ENCODE results near the gene COL4A2. TPM values are rescaled to one million over a fixed set of nuclear protein-coding genes. Genes with fewer than 3 reads are reported as not detected.
A peak's percentile ranks its signal among the peaks of the same experiment; 100 is the strongest.
"Not testable (repeated sequence)": the region's sequence is repeated elsewhere in the genome, so short reads cannot be mapped to it uniquely, and the experiment has no call there.

The COL4A2 gene
- total and polyA plus RNA-seq, 4 donors = 8.0 to 45.2 (median 40.3) TPM

DNA sequence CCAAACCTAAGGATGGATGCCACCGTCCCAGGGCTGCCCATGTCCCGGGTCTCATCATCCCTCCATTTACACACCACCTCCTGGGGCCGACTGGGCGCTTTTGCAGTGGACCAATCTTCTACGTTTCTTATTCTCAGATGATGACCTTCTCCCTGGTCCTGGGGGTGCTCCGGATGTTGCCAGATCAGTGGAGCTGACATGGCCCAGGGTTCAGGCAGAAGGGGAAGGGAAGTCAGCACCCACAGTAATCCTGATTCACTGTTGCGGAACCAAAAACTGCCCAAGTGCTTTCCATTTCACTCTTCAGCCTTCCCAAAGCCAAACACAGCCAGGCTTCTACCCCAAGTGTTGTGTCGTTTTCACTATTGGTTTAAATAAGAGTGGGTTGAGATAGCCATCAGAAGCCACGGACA is 224.6 kb downstream of the COL4A2 start:
- peaks cover 23 to 61% (median 45%) of the 10 kb centered on the region in 4 donors for H3K4me1 ChIP-seq (ENCODE audit: control insufficient read depth in 4 of 4, insufficient read depth in 4 of 4, low read length in 3 of 4)
- peaks cover 0 to 6% (median 1%) of the 10 kb centered on the region in 4 donors for H3K36me3 ChIP-seq (ENCODE audit: control insufficient read depth in 4 of 4, insufficient read depth in 3 of 4, low read depth in 1 of 4, low read length in 3 of 4)
- H3K27me3 ChIP-seq (ENCODE audit: control insufficient read depth in 4 of 4, insufficient read depth in 4 of 4, low read length in 3 of 4) = no peaks in the 10 kb centered on the region
- no peak for TF ChIP-seq YY1 (IDR thresholded peaks at IDR 0.05)
- TF ChIP-seq RXRA (IDR thresholded peaks at IDR 0.05) = peak in 1 of 2 donors; percentile 23
- TF ChIP-seq, protein P1, sequence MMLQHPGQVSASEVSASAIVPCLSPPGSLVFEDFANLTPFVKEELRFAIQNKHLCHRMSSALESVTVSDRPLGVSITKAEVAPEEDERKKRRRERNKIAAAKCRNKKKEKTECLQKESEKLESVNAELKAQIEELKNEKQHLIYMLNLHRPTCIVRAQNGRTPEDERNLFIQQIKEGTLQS (IDR thresholded peaks at IDR 0.05) = no peak
- TF ChIP-seq NR2F2 (IDR thresholded peaks at IDR 0.05) = no peak
- no peak for TF ChIP-seq GABPA (IDR thresholded peaks at IDR 0.05 in 1 of 2, conservative IDR thresholded peaks at IDR 0.05 in 1 of 2)
- no peak overlapping the region for H3K4me3 ChIP-seq (ENCODE audit: low read depth in 1 of 3, low read length in 3 of 3)
- 80% methylated on average over 9 of the region's 9 CpGs for WGBS
- no peaks in the 10 kb centered on the region for H3K9me3 ChIP-seq (ENCODE audit: control insufficient read depth in 4 of 4, low read length in 3 of 4)
- peak overlapping the region; percentile 22 to 60 for H3K27ac ChIP-seq (ENCODE audit: low read depth in 1 of 2, low read length in 2 of 2)
- DNase-seq (ENCODE audit: low spot score) = no peak
- no peak overlapping the region for H3K9ac ChIP-seq (ENCODE audit: low read depth in 1 of 2, low read length in 2 of 2)

DNA sequence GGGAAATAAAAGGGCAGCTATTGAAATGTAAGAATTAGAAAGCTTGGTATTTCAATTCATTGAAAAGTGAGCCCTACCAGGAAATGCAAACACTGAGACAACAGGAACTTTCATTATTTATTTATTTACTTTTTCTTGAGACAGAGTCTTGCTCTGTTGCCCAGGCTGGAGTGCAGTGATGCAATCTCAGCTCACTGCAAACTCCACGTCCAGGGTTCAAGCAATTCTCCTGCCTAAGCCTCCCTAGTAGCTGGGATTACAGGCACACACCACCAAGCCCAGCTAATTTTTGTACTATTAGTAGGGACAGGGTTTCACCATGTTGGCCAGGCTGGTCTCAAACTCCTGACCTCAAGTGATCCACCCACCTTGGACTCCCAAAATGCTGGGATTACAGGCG is 225.2 kb downstream of the COL4A2 start:
- Histone ChIP-seq H3K4me1 (ENCODE audit: control insufficient read depth in 4 of 4, insufficient read depth in 4 of 4, low read length in 3 of 4) (peaks cover 18 to 55% (median 40%) of the 10 kb centered on the region in 4 donors), H3K27ac (ENCODE audit: low read depth in 1 of 2, low read length in 2 of 2) (peak overlapping the region; percentile 22 to 60)
- not testable (repeated sequence) for DNase-seq (ENCODE audit: low spot score); H3K9ac ChIP-seq (ENCODE audit: low read depth in 1 of 2, low read length in 2 of 2); H3K36me3 ChIP-seq (ENCODE audit: control insufficient read depth in 4 of 4, insufficient read depth in 3 of 4, low read depth in 1 of 4, low read length in 3 of 4); H3K9me3 ChIP-seq (ENCODE audit: control insufficient read depth in 4 of 4, low read length in 3 of 4); H3K27me3 ChIP-seq (ENCODE audit: control insufficient read depth in 4 of 4, insufficient read depth in 4 of 4, low read length in 3 of 4); H3K4me3 ChIP-seq (ENCODE audit: low read depth in 1 of 3, low read length in 3 of 3)
- WGBS = 52% methylated on average over 2 of the region's 2 CpGs

DNA sequence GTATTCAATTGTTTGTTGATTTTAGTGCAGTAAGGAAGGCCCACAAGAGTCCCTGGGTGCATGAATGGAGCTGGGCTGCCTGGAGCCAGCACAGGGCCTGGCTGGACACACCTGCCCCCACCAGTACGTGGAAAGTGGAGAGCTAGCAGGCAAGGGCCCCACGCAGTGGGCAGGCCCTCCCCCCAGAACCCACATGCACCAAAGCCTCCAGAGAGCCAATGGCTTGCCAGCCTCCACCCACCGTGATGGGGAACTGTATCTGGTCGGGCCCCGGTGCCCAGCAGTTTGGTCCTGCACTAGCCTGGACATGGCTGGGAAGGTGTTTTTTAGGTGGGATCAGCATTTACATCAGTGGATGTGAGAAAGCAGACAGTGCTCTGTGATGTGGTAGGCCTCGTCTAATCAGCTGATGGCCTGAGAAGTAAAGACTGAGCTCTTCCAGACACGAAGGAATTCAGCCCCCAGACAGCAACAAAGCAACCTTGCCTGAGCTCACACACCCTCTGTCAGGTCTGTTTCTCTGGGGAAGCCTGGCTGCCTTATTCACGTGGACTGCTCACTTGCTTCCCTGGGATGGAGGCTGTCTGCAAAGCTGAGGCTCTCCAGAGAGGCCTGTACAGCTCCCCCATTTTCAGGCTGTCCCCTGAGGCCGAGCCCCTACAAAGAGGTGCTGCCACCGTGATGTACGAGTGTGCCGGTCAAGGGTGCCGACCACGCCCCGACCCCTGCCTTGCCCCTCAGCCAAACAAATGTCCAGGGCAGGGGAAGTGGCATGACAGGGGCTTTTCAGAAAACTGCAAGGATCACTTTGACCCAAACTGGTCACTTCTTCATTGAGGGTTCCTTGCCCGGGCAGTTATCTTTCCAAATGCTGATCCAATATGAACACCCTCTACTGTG is 226.9 kb downstream of the COL4A2 start:
- Histone ChIP-seq H3K9me3 (ENCODE audit: control insufficient read depth in 4 of 4, low read length in 3 of 4) (no peaks in the 10 kb centered on the region), H3K27me3 (ENCODE audit: control insufficient read depth in 4 of 4, insufficient read depth in 4 of 4, low read length in 3 of 4) (no peaks in the 10 kb centered on the region), H3K36me3 (ENCODE audit: control insufficient read depth in 4 of 4, insufficient read depth in 3 of 4, low read depth in 1 of 4, low read length in 3 of 4) (peaks cover 0 to 6% (median 1%) of the 10 kb centered on the region in 4 donors), H3K27ac (ENCODE audit: low read depth in 1 of 2, low read length in 2 of 2) (peak overlapping the region; percentile 26 to 33), H3K4me3 (ENCODE audit: low read depth in 1 of 3, low read length in 3 of 3) (no peak overlapping the region), H3K4me1 (ENCODE audit: control insufficient read depth in 4 of 4, insufficient read depth in 4 of 4, low read length in 3 of 4) (peaks cover 13 to 42% (median 26%) of the 10 kb centered on the region in 4 donors), H3K9ac (ENCODE audit: low read depth in 1 of 2, low read length in 2 of 2) (no peak overlapping the region)
- TF ChIP-seq, protein P2, sequence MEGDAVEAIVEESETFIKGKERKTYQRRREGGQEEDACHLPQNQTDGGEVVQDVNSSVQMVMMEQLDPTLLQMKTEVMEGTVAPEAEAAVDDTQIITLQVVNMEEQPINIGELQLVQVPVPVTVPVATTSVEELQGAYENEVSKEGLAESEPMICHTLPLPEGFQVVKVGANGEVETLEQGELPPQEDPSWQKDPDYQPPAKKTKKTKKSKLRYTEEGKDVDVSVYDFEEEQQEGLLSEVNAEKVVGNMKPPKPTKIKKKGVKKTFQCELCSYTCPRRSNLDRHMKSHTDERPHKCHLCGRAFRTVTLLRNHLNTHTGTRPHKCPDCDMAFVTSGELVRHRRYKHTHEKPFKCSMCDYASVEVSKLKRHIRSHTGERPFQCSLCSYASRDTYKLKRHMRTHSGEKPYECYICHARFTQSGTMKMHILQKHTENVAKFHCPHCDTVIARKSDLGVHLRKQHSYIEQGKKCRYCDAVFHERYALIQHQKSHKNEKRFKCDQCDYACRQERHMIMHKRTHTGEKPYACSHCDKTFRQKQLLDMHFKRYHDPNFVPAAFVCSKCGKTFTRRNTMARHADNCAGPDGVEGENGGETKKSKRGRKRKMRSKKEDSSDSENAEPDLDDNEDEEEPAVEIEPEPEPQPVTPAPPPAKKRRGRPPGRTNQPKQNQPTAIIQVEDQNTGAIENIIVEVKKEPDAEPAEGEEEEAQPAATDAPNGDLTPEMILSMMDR (IDR thresholded peaks at IDR 0.05; ENCODE audit: low read depth, low read length, missing input control) = no peak
- TF ChIP-seq, protein P3, sequence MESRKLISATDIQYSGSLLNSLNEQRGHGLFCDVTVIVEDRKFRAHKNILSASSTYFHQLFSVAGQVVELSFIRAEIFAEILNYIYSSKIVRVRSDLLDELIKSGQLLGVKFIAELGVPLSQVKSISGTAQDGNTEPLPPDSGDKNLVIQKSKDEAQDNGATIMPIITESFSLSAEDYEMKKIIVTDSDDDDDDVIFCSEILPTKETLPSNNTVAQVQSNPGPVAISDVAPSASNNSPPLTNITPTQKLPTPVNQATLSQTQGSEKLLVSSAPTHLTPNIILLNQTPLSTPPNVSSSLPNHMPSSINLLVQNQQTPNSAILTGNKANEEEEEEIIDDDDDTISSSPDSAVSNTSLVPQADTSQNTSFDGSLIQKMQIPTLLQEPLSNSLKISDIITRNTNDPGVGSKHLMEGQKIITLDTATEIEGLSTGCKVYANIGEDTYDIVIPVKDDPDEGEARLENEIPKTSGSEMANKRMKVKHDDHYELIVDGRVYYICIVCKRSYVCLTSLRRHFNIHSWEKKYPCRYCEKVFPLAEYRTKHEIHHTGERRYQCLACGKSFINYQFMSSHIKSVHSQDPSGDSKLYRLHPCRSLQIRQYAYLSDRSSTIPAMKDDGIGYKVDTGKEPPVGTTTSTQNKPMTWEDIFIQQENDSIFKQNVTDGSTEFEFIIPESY (IDR thresholded peaks at IDR 0.05) = no peak
- no peak for TF ChIP-seq HNF4A (conservative IDR thresholded peaks at IDR 0.05)
- no peak for TF ChIP-seq GABPA (IDR thresholded peaks at IDR 0.05 in 1 of 2, conservative IDR thresholded peaks at IDR 0.05 in 1 of 2)
- no peak for TF ChIP-seq HNF4G (IDR thresholded peaks at IDR 0.05)
- no peak for TF ChIP-seq FOXA2 (IDR thresholded peaks at IDR 0.05)
- no peak for TF ChIP-seq JUND (IDR thresholded peaks at IDR 0.05)
- WGBS = 87% methylated on average over 16 of the region's 16 CpGs
- DNase-seq (ENCODE audit: low spot score) = no peak

All from liver (tissue), 9 donors.